ENCODE measurements around the gene RND3. TPM values are rescaled to one million over a fixed set of nuclear protein-coding genes. Genes with fewer than 3 reads are reported as not detected.

RND3 gene
- total RNA-seq, 1 experiment from 2014 or later, result 45.3 TPM

DNA sequence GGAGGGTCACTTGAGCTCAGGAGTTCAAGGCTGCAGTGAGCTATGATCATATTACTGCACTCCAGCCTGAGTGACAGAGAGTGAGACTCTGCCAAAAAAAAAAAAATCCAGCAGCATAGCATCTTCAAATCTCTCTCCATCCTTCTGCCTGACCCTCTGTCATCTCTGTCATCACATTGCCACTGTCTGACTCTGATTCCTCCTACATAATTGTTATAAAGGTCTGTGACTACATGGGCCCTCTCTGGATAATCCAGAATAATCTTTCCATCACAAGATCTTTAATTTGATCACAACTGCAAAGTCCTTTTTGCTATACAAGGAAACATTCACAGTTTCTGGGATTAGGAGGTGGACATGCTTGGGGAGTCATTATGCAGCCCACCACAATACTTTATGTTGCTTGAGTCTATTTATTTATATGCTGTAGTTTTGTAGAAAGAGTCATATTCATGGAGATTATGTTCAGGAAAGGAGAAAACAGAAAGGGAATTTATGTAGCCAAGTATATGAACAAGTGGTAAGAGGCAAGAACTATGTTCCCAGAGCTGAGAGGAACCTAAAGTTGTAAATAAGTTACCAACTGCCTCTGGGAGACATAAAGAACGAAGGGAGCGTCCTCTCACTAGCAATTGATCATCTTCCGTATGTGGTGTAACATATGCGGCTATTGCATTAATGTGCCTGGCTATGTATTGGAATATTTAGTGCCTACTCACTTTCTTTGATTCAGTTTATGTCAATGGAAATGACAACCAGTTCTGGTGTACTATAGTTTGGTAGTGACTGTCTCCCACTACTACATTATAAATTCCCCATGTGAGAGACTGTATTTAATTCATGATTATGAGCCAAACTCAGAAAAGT is 21.5 kb downstream of the RND3 start:
- POLR2A ChIA-PET, result no interaction called here
- intact Hi-C loops (cut with micrococcal nuclease; ENCODE audit: unreplicated experiment), result no loop called here
- peaks cover 24% of the 10 kb centered on the region for H3K36me3 ChIP-seq (ENCODE audit: control insufficient read depth, insufficient read depth, low read length)
- DNase-seq (ENCODE audit: low read depth, low spot score) (peak; percentile 22), ATAC-seq (peak; percentile 31; the same call in 1 of the 2 replicates)
- TF ChIP-seq POLR2AphosphoS5 (IDR thresholded peaks at IDR 0.05; ENCODE audit: low read depth, low read length) (no peak), SIN3A (IDR thresholded peaks at IDR 0.05; ENCODE audit: borderline replicate concordance, insufficient read depth, low read depth, low read length) (no peak), REST (IDR thresholded peaks at IDR 0.05; ENCODE audit: insufficient read depth in 1 of 2, low read depth in 2 of 2, low read length in 1 of 2) (no peak), TCF7L2 (IDR thresholded peaks at IDR 0.05; ENCODE audit: low read depth, low read length) (no peak)
- TF ChIP-seq, protein P1, sequence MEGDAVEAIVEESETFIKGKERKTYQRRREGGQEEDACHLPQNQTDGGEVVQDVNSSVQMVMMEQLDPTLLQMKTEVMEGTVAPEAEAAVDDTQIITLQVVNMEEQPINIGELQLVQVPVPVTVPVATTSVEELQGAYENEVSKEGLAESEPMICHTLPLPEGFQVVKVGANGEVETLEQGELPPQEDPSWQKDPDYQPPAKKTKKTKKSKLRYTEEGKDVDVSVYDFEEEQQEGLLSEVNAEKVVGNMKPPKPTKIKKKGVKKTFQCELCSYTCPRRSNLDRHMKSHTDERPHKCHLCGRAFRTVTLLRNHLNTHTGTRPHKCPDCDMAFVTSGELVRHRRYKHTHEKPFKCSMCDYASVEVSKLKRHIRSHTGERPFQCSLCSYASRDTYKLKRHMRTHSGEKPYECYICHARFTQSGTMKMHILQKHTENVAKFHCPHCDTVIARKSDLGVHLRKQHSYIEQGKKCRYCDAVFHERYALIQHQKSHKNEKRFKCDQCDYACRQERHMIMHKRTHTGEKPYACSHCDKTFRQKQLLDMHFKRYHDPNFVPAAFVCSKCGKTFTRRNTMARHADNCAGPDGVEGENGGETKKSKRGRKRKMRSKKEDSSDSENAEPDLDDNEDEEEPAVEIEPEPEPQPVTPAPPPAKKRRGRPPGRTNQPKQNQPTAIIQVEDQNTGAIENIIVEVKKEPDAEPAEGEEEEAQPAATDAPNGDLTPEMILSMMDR (IDR thresholded peaks at IDR 0.05), result no peak
- H3K9me3 ChIP-seq (ENCODE audit: control insufficient read depth, insufficient read depth, low read depth, low read length), result no peaks in the 10 kb centered on the region
- BruUV-seq (replicated peaks), result no TSS peak
- CTCF ChIA-PET, result no interaction called here
- in situ Hi-C loops (cut with HindIII; ENCODE audit: low pct_unique_long_range_greater_than_20kb, low sequenced_read_pairs), result no loop called here
- no peaks in the 10 kb centered on the region for H3K27me3 ChIP-seq (ENCODE audit: control insufficient read depth, insufficient read depth, low read length)
- H3K27ac ChIP-seq (ENCODE audit: low read length), result no peak overlapping the region
- H3K4me1 ChIP-seq (ENCODE audit: control insufficient read depth, insufficient read depth, low read length), result peaks cover 12% of the 10 kb centered on the region; the same call in 1 of the 2 replicates
- H3K4me3 ChIP-seq (ENCODE audit: low read depth in 2 of 2, low read length in 2 of 2), result no peak overlapping the region

DNA sequence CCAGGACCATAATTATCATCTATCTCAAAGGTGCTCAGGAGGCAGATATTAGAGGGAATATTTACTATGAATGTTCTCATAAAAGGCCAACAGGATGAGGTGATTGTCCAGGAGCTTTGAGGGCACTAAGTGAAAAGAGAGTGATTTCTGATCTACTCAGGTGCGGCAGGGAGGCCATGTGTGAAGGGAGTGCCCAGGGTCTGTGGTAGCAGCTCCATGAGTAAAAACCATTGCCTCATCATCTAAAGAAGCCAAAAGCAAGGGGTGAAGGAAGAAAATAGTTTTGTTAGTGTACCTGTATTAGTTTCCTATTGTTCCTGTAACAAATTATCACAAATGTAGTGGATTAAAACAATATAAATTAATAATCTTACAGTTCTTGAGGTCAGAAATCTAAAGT is 22.5 kb downstream of the RND3 start:
- Histone ChIP-seq H3K27ac (ENCODE audit: low read length) (no peak overlapping the region), H3K4me1 (ENCODE audit: control insufficient read depth, insufficient read depth, low read length) (peaks cover 12% of the 10 kb centered on the region; the same call in 1 of the 2 replicates), H3K9me3 (ENCODE audit: control insufficient read depth, insufficient read depth, low read depth, low read length) (no peaks in the 10 kb centered on the region), H3K27me3 (ENCODE audit: control insufficient read depth, insufficient read depth, low read length) (no peaks in the 10 kb centered on the region), H3K36me3 (ENCODE audit: control insufficient read depth, insufficient read depth, low read length) (peaks cover 15% of the 10 kb centered on the region), H3K4me3 (ENCODE audit: low read depth in 2 of 2, low read length in 2 of 2) (no peak overlapping the region)
- DNase-seq (ENCODE audit: low read depth, low spot score), result no peak
- POLR2A ChIA-PET, result no interaction called here
- TF ChIP-seq REST (IDR thresholded peaks at IDR 0.05; ENCODE audit: insufficient read depth in 1 of 2, low read depth in 2 of 2, low read length in 1 of 2), result no peak
- no peak for TF ChIP-seq TCF7L2 (IDR thresholded peaks at IDR 0.05; ENCODE audit: low read depth, low read length)
- TF ChIP-seq, protein P1 (IDR thresholded peaks at IDR 0.05), result no peak
- no peak for TF ChIP-seq POLR2AphosphoS5 (IDR thresholded peaks at IDR 0.05; ENCODE audit: low read depth, low read length)
- TF ChIP-seq SIN3A (IDR thresholded peaks at IDR 0.05; ENCODE audit: borderline replicate concordance, insufficient read depth, low read depth, low read length), result no peak
- ATAC-seq, result no peak
- no TSS peak for BruUV-seq (replicated peaks)
- in situ Hi-C loops (cut with HindIII; ENCODE audit: low pct_unique_long_range_greater_than_20kb, low sequenced_read_pairs) (no loop called here), intact Hi-C loops (cut with micrococcal nuclease; ENCODE audit: unreplicated experiment) (no loop called here)
- CTCF ChIA-PET, result no interaction called here
